ENCODE data around the gene TMEM132D.
"Not testable (repeated sequence)": the region's sequence is repeated elsewhere in the genome, so short reads cannot be mapped to it uniquely, and the experiment has no call there.

Gene TMEM132D

DNA sequence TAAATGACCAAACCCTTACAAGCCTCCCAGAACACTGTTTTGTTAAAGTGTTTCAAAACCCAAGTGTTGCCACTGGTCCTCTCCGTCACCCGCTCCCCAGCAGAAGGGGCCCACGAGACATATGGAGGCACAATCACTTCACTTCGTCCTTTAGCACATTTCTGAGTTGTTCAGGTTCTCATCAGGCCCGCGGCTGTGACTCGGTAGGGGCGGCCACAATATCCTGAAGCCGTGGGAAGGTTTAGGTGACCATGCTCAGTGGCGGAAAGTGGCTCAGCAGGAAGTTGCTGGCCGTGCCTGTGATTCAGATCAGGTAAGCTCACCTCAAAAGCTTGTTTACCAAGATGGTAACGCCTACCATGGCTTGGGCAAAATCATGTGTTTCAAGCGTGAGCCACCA lies 823.0 kb downstream of the TMEM132D start:
- no peak for DNase-seq (ENCODE audit: extremely low read depth in 1 of 2, low read depth in 1 of 2)

DNA sequence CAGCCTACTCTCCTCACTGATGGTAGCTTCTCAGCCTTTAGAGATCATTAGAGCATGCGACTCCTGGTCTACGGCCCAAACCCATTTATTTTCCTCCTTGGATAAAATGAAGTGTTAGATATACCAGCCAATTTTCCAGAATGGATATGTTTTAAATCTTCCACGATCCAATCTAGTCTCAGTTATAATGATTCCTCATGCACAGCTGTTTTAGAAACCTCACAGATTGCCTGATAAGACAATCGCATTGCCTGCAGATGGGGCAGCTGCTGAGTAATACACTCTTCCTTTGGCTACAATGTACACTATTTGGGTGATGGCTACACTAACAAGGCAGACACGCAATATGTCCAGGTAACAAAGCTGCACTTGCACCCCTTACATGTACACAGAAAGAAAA lies 823.4 kb downstream of the TMEM132D start:
- DNase-seq (ENCODE audit: extremely low read depth in 1 of 2, low read depth in 1 of 2) = no peak

DNA sequence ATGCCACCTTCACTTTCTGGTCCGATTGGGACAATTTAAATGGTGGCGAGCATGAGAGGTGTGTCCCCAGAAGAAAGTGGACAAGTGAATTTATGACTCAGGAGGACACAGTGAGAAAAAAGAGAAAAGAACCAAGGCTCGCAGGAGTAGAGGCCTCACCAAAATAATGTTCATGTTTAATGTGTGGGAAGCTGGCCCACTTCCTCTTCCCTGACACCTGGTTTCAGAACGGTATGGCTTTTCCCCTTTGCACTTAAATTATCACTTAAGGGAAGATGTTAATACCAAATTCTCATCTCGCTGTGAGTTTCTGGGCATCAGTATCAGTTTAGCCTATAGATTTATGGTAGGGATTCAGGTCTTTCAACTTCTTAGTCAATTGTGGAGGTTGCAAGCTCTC lies 824.1 kb downstream of the TMEM132D start:
- DNase-seq (ENCODE audit: extremely low read depth in 1 of 2, low read depth in 1 of 2) = no peak

DNA sequence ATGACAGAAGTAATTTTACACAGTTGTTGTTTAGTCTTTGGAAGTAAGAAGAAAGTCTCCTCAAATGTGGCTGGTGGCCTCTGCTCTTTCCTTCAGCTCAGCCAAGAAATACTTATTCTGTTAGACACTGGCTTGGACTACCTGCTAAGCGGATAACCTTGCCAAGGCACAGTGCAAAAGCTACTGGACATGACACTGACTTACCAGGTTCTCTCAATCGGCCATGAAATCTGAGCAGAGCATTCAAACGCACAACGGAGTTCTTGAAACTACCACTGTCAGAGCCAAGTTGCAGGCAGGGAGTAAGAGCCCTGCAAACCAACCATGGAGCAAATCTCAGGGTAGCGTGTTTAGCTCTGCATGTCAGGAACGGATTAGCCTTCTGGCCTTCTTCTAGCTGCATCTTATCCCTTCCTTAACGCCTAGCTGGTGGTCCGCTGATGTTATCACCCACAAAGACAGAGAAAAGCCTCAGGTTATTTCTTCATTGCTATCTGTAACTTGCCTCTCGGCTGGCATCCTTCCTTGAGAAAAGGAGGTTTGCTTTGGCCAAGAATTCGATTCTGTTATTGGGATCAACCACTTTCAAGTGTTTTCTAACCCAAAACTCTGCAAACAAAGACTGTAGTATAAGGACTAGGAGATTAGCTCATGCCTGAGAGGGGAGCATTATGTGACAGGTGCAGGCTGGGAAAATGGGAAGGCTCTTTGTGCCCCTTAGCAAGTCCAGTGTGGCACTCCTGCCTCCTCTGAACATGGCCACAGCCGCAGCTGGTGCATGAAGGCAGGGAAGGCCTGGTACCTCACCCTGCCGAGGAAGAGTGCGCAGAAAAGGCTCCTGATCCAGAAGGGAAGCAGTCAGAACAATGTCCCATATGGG lies 827.1 kb downstream of the TMEM132D start:
- no peak for DNase-seq (ENCODE audit: extremely low read depth in 1 of 2, low read depth in 1 of 2)

DNA sequence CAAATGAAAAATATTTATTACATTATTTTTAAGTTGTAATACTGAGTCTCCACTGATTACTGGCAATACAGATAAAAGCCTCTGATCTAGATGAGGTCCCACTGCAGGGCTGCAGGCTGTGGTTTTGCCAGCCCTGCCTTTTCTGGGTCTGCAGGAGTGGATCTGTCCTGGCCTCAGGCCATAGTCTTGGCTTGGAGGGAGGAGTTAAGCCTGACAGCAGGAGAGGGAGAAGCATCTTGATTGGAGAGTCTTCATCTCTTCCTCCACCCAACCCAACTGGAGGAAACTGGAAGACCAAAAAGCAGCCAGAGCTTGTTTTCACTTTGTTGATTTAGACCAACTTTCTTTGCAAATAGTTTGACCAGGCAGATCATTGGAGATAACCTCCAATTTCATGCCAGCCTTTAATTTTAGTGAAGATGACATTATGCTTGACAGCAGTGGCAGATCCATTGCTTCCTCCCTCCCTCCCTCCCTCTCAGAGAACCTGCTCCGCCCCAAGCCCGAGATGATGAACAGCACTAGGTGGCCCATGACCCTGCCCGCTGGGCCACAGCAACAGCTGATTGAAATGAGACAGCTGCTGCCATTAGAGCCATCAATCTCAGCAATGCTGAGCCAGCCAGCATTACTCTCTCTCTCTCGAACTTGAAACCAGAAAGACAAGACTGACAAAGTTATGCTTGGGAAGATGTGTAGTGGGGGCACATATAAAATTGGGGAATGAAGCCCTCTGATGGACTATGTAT lies 828.2 kb downstream of the TMEM132D start:
- no peak for DNase-seq (ENCODE audit: extremely low read depth in 1 of 2, low read depth in 1 of 2)

DNA sequence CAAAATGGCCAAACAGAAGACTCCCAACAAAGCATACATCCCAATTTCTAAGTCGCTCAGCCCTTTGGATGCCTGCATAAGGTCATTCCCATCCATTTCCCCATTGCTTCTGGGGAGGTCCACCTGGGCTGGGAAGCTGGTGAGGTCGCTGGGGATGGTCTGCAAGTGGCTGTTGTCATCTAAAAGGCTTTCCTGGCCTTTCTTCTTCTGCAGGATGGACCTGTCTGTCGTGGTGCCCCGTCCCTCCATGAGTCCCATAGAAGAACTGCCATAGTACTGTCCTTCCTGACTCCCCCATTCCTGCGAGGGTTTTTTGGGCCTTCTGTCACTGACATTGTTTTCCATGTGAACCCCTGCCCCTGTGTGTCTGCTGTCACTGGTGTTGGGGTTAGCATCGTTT lies 829.4 kb downstream of the TMEM132D start:
- no peak for DNase-seq (ENCODE audit: extremely low read depth in 1 of 2, low read depth in 1 of 2)

DNA sequence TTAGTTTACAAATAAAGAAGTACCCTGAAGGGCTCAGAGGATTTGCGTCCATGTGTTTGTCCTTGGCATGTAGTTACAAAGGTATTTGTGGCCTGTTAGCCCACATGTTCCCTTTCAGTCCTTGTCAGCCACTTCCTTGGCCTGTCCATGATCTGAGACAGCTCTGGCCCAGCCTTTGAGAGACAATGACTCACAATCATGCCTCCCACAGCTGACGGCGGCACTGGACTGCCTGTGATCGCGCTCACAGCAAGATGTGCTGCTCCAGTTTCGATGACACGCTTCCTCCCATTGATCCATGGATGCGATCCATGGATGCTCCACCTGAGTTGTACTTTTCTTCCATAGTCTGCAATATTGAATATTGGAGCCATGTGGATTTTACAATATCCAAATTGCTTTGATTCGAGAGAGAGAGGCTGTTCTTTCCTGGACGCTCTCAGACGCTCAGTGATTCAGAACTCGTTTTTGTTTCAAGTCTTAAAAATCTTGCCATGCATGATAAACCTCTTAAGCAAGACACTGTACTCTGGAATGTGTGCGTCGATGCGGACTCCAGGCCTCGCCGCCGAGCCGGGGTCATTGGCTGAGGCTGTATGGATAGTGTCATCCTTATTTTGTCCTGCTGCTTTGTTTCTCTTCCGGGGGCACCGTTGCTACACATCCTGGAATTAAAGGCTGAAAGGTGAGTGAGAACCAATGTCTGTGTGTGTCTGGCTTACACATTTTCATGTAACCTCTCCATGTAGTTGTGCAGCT lies 830.5 kb downstream of the TMEM132D start:
- no peak for DNase-seq (ENCODE audit: extremely low read depth in 1 of 2, low read depth in 1 of 2)

DNA sequence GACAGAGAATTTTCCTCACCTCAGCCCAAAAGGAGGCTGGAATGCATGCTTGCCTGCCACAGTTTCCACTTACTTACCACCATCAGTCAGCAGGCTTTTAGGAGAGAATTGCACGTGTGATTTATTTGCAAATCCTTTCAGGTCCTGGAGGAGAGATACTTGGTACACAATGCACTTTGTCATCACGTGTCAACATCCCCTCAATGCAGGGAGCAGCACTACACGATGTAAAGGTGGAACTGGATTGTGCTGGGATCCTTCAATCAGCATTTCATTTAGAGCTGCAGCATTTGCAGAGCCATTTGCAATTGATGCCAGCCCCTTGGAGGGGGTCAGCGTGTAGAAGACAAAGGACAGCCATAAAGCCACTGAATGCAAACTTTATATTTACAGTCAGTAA lies 832.5 kb downstream of the TMEM132D start:
- no peak for DNase-seq (ENCODE audit: extremely low read depth in 1 of 2, low read depth in 1 of 2)

DNA sequence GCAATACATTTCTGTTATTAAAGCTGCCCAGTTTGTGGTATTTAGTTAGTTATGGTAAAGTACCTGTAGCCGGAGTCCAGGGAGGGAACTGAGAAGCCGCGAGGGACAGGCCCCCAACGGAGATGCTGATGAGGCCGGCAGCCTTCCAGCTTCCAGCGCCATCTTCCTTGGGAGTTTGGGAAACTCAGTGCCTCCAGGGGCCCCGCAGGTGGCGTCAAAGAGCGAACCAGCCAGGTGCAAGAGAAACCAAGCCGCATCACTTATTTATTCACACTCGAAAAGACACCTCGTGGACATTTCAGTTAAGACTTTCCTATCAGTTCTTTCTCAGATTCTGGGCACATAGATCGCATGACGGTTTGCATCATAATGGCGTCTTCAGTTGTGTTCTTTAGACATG lies 833.9 kb downstream of the TMEM132D start:
- no peak for DNase-seq (ENCODE audit: extremely low read depth in 1 of 2, low read depth in 1 of 2)

DNA sequence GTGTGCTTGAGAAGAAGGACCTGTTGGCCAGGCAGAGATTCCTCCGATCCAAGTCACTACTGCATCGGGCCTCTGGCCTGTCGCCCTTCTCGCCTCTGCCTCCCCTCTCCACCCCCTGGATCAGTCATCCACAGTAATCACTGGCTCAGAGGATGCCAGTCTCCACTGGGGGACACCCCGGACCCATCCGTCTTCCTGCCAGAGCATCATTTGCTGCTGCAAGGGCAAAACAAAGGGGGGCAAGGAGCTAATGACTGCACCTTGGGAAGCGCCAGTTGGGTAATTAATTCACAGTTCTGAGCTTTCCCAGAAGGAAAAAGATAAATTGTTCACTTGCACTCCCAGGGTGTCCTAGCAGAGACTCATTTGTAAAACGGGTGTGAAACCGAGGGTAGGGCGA lies 835.1 kb downstream of the TMEM132D start:
- no peak for DNase-seq (ENCODE audit: extremely low read depth in 1 of 2, low read depth in 1 of 2)

DNA sequence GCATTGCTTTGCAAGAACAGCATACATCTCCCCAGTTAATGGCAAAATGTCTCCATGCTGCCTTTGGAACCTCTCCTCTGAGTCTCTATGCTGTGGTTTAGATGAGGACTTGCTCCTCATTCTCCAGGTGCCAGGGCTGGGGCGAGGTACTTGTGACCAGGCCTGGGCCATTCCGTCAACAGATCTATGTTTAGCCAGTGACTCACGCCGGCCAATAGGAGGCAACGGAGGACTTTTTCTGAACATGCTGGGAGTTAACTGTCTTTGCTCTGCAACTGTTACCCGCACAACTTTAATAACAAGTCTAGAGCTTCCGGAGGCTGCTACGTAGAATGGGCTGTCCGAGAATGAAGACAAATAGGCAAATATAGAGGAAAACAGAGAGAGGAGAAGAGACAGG lies 836.3 kb downstream of the TMEM132D start:
- no peak for DNase-seq (ENCODE audit: extremely low read depth in 1 of 2, low read depth in 1 of 2)

DNA sequence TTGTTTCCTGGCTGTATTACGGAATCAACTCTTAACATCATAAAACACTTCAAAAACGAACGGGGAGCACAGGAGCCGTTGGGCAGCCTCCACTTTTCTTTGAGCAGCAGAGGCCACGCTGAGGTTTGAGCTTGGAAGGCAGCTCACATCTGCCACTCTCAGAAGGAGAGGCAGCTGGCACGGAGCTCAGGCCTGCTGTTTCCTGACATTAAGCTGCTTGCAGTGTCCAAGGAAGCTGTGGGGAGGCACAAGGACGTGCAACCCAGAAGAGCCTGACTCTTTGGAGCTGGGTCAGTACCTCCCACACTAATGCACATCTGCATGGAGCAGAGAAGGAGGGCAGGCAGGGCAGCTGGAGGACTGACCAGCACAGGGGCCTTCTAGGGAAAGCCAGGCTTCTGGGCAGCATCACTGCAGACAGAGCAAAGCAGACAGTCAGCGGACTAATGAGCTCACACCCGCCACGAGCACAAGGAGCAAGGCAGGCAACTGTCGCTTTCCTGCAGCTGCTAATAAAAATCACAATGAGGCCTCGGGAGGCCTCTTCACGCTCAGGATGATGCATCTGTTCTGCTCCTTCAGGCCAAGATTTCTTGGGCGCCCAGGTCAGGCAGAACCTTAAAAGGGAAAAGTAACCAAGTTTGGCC lies 839.5 kb downstream of the TMEM132D start:
- DNase-seq (ENCODE audit: extremely low read depth in 1 of 2, low read depth in 1 of 2) = no peak

DNA sequence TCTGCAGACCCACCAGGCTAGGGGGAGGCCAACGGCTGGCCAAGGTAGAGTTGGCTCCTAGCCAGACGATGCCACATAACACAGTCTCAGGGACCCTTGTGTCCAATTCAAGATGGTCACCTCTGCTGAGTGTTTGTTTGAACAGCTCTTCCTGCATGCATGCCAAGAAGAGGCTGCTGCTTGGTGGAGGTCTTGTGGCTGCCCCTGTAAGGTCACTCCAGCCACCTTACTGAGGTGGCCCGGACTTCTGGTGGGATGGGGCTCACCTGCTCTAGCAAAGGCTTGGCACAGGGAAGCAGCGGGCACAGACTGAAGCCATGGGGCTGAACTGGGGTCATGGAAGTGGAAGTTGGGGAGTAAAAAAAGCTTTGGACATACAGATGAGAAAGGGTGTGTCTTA lies 840.2 kb downstream of the TMEM132D start:
- DNase-seq (ENCODE audit: extremely low read depth in 1 of 2, low read depth in 1 of 2) = no peak

DNA sequence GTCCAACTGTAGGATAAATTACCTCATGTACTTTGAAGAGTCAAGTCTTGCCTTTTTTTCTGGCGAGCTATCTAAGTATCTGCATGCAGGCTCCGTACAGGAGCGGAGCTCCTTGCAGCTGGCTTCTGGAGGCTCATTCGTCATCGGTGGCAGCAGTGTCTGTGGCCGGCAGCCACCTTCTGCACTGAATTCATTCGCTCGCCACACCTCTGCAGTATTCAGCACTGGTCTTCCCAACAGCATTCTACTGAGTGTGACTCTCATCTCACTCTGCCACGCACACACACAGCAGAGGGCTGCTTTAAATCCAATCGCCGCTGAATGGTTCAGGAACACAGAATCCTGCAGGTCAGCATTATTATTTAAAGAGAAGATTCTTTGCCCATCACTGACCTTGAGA lies 850.6 kb downstream of the TMEM132D start:
- no peak for DNase-seq (ENCODE audit: extremely low read depth in 1 of 2, low read depth in 1 of 2)

DNA sequence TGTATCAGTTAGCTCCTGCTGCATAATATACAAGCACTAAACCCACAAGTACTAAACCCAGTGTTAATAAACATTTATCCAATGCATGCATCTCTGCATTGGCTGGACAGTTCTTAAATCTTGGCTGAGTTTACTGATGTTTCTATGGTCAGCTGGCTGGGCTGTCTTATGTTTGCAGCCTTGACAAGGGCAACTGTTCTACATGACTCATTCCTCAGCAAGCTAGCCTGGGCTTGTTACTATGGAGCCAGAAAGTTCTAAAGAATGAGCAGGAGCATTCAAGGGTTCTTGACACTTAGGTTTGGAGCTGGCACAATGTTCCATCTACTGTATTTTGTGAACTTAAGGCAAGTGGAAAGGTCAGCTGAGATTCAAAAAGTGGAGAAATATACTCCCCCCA lies 851.5 kb downstream of the TMEM132D start:
- no peak for DNase-seq (ENCODE audit: extremely low read depth in 1 of 2, low read depth in 1 of 2)

DNA sequence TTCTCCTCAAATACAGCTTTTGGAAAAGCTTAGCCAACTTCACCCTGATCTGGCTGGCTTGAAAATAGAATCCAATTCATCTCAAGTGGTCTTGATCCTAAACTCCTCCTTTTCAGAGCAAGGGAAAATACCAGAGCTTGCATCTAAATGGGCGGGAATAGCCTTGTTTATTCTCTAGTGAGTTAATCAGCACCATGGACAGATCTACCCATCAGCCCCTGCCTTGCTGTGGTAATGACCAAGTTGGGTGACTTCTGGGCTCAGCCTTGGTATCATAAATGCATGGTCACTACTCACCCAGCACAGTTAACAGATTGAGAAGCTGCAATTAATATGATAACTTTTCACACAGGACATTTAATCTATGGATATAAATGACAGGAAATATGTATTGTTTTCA lies 853.9 kb downstream of the TMEM132D start:
- no peak for DNase-seq (ENCODE audit: extremely low read depth in 1 of 2, low read depth in 1 of 2)

DNA sequence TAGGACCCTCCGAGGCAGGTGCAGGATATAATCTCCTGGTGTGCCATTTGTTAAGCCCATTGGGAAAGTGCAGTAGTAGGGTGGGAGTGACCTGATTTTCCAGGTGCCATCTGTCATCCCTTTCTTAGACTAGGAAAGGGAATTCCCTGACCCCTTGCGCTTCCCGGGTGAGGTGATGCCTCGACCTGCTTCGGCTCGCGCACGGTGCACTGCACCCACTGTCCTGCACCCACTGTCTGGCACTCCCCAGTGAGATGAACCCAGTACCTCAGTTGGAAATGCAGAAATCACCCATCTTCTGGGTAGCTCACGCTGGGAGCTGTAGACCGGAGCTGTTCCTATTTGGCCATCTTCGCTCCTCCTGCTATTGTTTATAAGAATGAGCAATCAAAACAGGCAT lies 860.5 kb downstream of the TMEM132D start:
- not testable (repeated sequence) for DNase-seq (ENCODE audit: extremely low read depth in 1 of 2, low read depth in 1 of 2)

DNA sequence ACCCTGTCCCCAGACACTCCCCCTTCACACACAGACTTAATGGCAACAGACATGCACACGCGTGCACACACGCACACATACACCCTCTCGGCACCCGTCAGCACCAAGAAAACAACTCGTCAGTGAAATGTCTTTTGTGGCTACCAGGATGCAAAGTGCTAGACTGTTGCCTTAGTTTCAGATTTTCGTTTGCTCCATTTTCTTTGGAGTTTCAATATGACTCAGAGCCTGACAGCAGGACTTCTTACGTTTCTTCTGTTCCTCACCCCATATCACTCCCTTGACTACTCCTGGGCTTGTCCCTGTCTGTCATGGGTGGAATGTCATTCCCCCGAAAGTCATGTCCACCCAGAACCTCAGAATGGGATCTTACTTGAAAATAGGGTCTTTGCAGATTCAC lies 867.7 kb downstream of the TMEM132D start:
- DNase-seq (ENCODE audit: extremely low read depth in 1 of 2, low read depth in 1 of 2) = no peak

DNA sequence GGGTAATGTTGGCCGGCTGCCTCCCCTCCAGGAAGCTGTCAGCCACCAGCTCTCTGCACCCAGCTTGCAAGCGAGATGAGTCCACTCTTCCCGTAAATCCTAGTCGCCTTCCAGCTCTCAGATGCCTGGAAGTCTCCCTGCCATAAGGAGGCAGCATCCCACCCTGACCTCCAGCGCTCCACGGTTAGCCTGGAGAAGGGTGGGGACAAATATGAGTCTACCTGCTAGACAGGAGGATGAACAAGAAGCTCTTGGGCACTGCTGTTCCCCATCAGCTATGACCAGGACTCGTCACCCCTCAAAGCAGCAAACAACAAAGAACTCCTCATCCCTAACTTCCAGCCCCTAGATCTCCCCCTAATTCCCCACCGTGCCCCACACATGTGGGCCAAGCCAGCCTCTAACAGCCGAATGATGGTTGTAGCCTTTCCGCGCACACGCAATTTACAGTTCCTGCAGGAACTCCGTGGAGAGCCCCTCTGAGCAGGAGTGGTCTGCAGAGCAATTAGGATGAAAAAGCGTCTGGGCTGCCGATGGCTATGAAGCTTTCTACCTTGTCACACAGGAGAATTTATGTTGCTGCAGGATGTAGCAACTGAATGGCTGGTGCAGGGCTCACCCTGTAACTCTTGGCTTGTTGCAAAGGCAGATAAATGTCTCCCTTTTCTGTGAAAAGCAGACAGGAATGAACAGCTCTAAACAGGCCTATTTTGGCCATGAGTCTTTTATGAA lies 869.1 kb downstream of the TMEM132D start:
- DNase-seq (ENCODE audit: extremely low read depth in 1 of 2, low read depth in 1 of 2) = no peak

DNA sequence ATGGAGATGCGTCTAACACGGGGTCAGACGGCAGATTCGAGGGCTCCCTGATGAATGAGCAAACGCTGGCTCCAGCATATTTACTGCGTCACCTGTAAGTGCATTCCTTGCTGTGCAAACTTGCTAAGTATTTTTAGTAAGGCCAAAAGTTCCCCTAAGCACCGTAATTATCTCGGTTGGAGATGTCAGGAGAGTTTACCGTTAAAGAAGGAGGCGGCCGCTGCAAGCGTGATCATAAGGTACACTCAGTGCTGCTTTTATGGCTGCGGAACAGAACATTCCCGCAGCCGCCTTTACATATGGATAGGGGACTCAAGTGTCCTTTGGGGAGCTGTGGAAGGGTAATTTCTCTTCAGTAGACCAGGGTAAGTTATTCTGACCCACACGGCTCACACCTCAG lies 875.0 kb downstream of the TMEM132D start:
- no peak for DNase-seq (ENCODE audit: extremely low read depth in 1 of 2, low read depth in 1 of 2)

All from stimulated activated CD8-positive, alpha-beta memory T cell treated with anti-CD3 and anti-CD28 coated beads, Interleukin-7, amount 100 ng/mL, for 48 hours (primary cell).